HCT116 (cell line): Measurements from ENCODE around the gene HES5. TPM values are rescaled to one million over a fixed set of nuclear protein-coding genes. Genes with fewer than 3 reads are reported as not detected.

Experiments used
- ATAC-seq: fragments of 200-7000 bp; cut with Tn5 transposase; 2 replicates; pipeline ENCODE4 v1.9.1; 2020; ENCODE audit warnings: mild to moderate bottlenecking, moderate library complexity
- BruUV-seq: library from RNA; stranded (reverse); fragments of 400-500 nt; replicated peaks from 2 replicates; lab custom pipeline; 2021; lab: Mats Ljungman, UMichigan
- CTCF ChIA-PET: fragments of 300-600 bp; sonication (Branson Sonifier 250); formaldehyde crosslinking; loops from one replicate; lab custom pipeline; 2021; ENCODE audit warnings: antibody characterized with exemption; lab: Charles Lee
- POLR2A ChIA-PET: fragments of 300-600, 350-600 bp; sonication (Branson Sonifier 250); formaldehyde crosslinking; loops from one replicate; lab custom pipeline; 2021; ENCODE audit warnings: antibody characterized with exemption; lab: Charles Lee
- RAD21 ChIA-PET, 2 experiments: fragments of 300-600 bp; sonication (Branson Sonifier 250); formaldehyde crosslinking; loops; one replicate each; lab custom pipeline; 2023; ENCODE audit warnings: low total read pairs in 2 of 2; ENCODE audit not compliant: uncharacterized antibody in 2 of 2, unreplicated experiment in 2 of 2, low non-redundant PET in 1 of 2; lab: Charles Lee
- DNase-seq: peaks from one replicate; pipeline ENCODE4 v3.0.0-alpha.2; 2010; ENCODE audit warnings: low read depth, low spot score
- H2AFZ ChIP-seq: fragments of 200-600 bp; shearing (Covaris generic), sonication (generic); 2 replicates; pipeline ENCODE4 v1.6.1; 2017; ENCODE audit warnings: low read depth, mixed run types, mixed read lengths, antibody characterized with exemption, low read length; ENCODE audit not compliant: poor library complexity, severe bottlenecking
- H3K27ac ChIP-seq: 2 replicates; pipeline ENCODE4 v1.5.1; 2012; ENCODE audit warnings: low read depth, low read length
- H3K27me3 ChIP-seq: fragments of 200-600 bp; sonication (generic); 2 replicates; pipeline ENCODE4 v1.6.1; 2016; ENCODE audit warnings: mixed run types, low read length, mixed read lengths; ENCODE audit not compliant: insufficient read depth
- H3K36me3 ChIP-seq, 2 experiments: fragments of 200-500 bp in 1 of 2; fragments of 200-600 bp in 1 of 2; sonication (Bioruptor generic) in 1 of 2; sonication (generic) in 1 of 2; 2 replicates each; pipeline versions ENCODE4 v1.5.1 to v1.6.1; 2014 to 2016; ENCODE audit warnings: low read length in 2 of 2, inconsistent platforms in 1 of 2, mixed read lengths in 1 of 2, mixed run types in 1 of 2; ENCODE audit not compliant: insufficient read depth in 2 of 2, control insufficient read depth in 1 of 2
- H3K4me1 ChIP-seq, 2 experiments: fragments of 200-600 bp in 1 of 2; sonication (generic) in 1 of 2; 2 replicates each; pipeline versions ENCODE4 v1.5.1 to v1.6.1; 2012 to 2017; ENCODE audit warnings: low read length in 2 of 2, inconsistent platforms in 1 of 2, mild to moderate bottlenecking in 1 of 2, mixed read lengths in 1 of 2, mixed run types in 1 of 2, moderate library complexity in 1 of 2; ENCODE audit not compliant: insufficient read depth in 2 of 2, control insufficient read depth in 1 of 2
- H3K4me2 ChIP-seq: fragments of 200-600 bp; sonication (generic); 2 replicates; pipeline ENCODE4 v1.6.1; 2017; ENCODE audit warnings: mixed run types, low read length, mixed read lengths
- H3K4me3 ChIP-seq, 2 experiments: fragments of 200-600 bp in 1 of 2; sonication (generic) in 1 of 2; replicated peaks in 1 of 2; 2 replicates each; pipeline ENCODE4 v1.5.1; 2011 to 2016; ENCODE audit warnings: low read length in 2 of 2, control low read depth in 1 of 2, low read depth in 1 of 2, mild to moderate bottlenecking in 1 of 2, mixed read lengths in 1 of 2, mixed run types in 1 of 2
- H3K79me2 ChIP-seq: fragments of 200-600 bp; sonication (generic); 2 replicates; pipeline ENCODE4 v1.6.1; 2017; ENCODE audit warnings: mild to moderate bottlenecking, mixed run types, low read length, moderate library complexity, mixed read lengths; ENCODE audit not compliant: insufficient read depth
- H3K9ac ChIP-seq: fragments of 200-600 bp; sonication (generic); 2 replicates; pipeline ENCODE4 v1.6.1; 2016; ENCODE audit warnings: low read length, mixed read lengths
- H3K9me2 ChIP-seq: fragments of 200-600 bp; sonication (generic), shearing (Covaris generic); 2 replicates; pipeline ENCODE4 v1.6.1; 2017; ENCODE audit warnings: mixed run types, mild to moderate bottlenecking, moderate library complexity; ENCODE audit not compliant: insufficient read depth
- H3K9me3 ChIP-seq, 2 experiments: fragments of 200-500 bp in 1 of 2; fragments of 200-600 bp in 1 of 2; sonication (Bioruptor generic) in 1 of 2; sonication (generic) in 1 of 2; 2 replicates each; pipeline ENCODE4 v1.6.1; 2014 to 2017; ENCODE audit warnings: low read length in 2 of 2, mixed read lengths in 2 of 2, inconsistent platforms in 1 of 2, low read depth in 1 of 2, mild to moderate bottlenecking in 1 of 2, mixed run types in 1 of 2, moderate library complexity in 1 of 2; ENCODE audit not compliant: control insufficient read depth in 1 of 2, insufficient read depth in 1 of 2
- H4K20me1 ChIP-seq: fragments of 200-600 bp; sonication (generic), shearing (Covaris generic); 2 replicates; pipeline ENCODE4 v1.6.1; 2017; ENCODE audit warnings: mixed run types, mild to moderate bottlenecking, moderate library complexity; ENCODE audit not compliant: insufficient read depth
- CBX3 ChIP-seq: IDR thresholded peaks from 2 replicates; pipeline ENCODE4 v1.6.1; 2012; ENCODE audit warnings: low read depth
- EGR1 ChIP-seq: IDR thresholded peaks from 2 replicates; pipeline ENCODE4 v1.6.1; 2012; ENCODE audit warnings: low read depth
- JUND ChIP-seq: IDR thresholded peaks from 2 replicates; pipeline ENCODE4 v1.6.1; 2012
- POLR2AphosphoS5 ChIP-seq: IDR thresholded peaks from 2 replicates; pipeline ENCODE4 v1.6.1; 2011; ENCODE audit warnings: mild to moderate bottlenecking, low read depth, low read length, moderate library complexity
- REST ChIP-seq: IDR thresholded peaks from 2 replicates; pipeline ENCODE4 v1.6.1; 2012; ENCODE audit warnings: low read depth
- ZBTB33 ChIP-seq: IDR thresholded peaks from 2 replicates; pipeline ENCODE4 v1.6.1; 2011; ENCODE audit warnings: mild to moderate bottlenecking, low read length, moderate library complexity; ENCODE audit not compliant: insufficient replicate concordance; ENCODE audit errors: extremely low read depth
- intact Hi-C: fragments of 100-400 bp; cut with micrococcal nuclease; formaldehyde crosslinking; loops from 2 replicates; pipeline ENCODE4 v1.10.0; 2022
- total RNA-seq: library from RNA; stranded (reverse); gene quantifications from one replicate; pipeline ENCODE4 v1.2.1, GENCODE V29; 2021; ENCODE audit not compliant: unreplicated experiment

HES5 gene
- total RNA-seq, 1 experiment from 2014 or later, result not detected

- no peak overlapping the region for H3K9ac ChIP-seq
- no TSS peak for BruUV-seq
- no peaks in the 10 kb centered on the region for H3K79me2 ChIP-seq
- H3K4me3 ChIP-seq, result no peak overlapping the region
- DNase-seq, result no peak
- intact Hi-C loops, result no loop called here
- H3K4me1 ChIP-seq, result no peaks in the 10 kb centered on the region
- no peaks in the 10 kb centered on the region for H3K27me3 ChIP-seq
- no peaks in the 10 kb centered on the region for H3K9me3 ChIP-seq
- H3K27ac ChIP-seq, result no peak overlapping the region
- RAD21 ChIA-PET, result no interaction called here
- no peaks in the 10 kb centered on the region for H4K20me1 ChIP-seq
- no peaks in the 10 kb centered on the region for H3K36me3 ChIP-seq
- H3K4me2 ChIP-seq, result no peak overlapping the region
- H3K9me2 ChIP-seq, result no peaks in the 10 kb centered on the region
- POLR2A ChIA-PET, result no interaction called here
- TF ChIP-seq REST, result no peak
- TF ChIP-seq EGR1, result no peak
- TF ChIP-seq CBX3, result no peak
- no peak for TF ChIP-seq ZBTB33
- no peak for TF ChIP-seq POLR2AphosphoS5
- TF ChIP-seq JUND, result no peak
- no peak for ATAC-seq
- H2AFZ ChIP-seq, result no peak overlapping the region
- CTCF ChIA-PET, result no interaction called here
Measured at GRCh38 chr1:2557482-2558400, 27.7 kb upstream of the HES5 start.
